HG02642 (cell line): Measurements from ENCODE around the gene PHF24.

Experiments
- ATAC-seq: cut with Tn5 transposase; IDR thresholded peaks from one replicate; pipeline ENCODE4 v1.9.1; 2021; ENCODE audit warnings: mild to moderate bottlenecking; ENCODE audit not compliant: unreplicated experiment, poor library complexity

Gene PHF24

GRCh38 chr9:35029852-35030251, 71.8 kb downstream of the PHF24 start:
- ATAC-seq, result no peak
